A673 (cell line): Measurements from ENCODE around the gene E2F7.

Source experiments
- CTCF ChIP-seq: fragments of 300-800, 200-600 bp; sonication (generic); conservative IDR thresholded peaks from 2 replicates; pipeline ENCODE4 v1.5.1; 2017; ENCODE audit warnings: low read depth, mild to moderate bottlenecking, antibody characterized with exemption, low read length, moderate library complexity, mixed read lengths
- EZH2 ChIP-seq: fragments of 200-600 bp; sonication (generic); IDR thresholded peaks from 2 replicates; pipeline ENCODE4 v1.6.1; 2017; ENCODE audit warnings: borderline replicate concordance, low read depth, mild to moderate bottlenecking, mixed read lengths, antibody characterized with exemption, low read length; ENCODE audit not compliant: poor library complexity, severe bottlenecking

GRCh38 chr12:76997011-76997780 is 68.2 kb downstream of the E2F7 start:
- TF ChIP-seq CTCF, result no peak
- TF ChIP-seq EZH2, result no peak
